GM23338 (cell line): Measurements from ENCODE around the gene UHRF1. TPM values are rescaled to one million over a fixed set of nuclear protein-coding genes. Genes with fewer than 3 reads are reported as not detected.
A peak's percentile ranks its signal among the peaks of the same experiment; 100 is the strongest.

ENCODE experiments used
- ATAC-seq: fragments of 200-7000 bp; cut with Tn5 transposase; 3 replicates; pipeline ENCODE4 v1.9.1; 2020
- DNase-seq: peaks from one replicate; pipeline ENCODE4 v3.0.0-alpha.2; 2015; ENCODE audit warnings: low spot score
- H2AFZ ChIP-seq: fragments of 200-600 bp; sonication (generic); 2 replicates; pipeline ENCODE4 v1.8.0; 2016; ENCODE audit warnings: antibody characterized with exemption, mild to moderate bottlenecking, moderate library complexity
- H3F3A ChIP-seq: fragments of 200-600 bp; sonication (generic); replicated peaks from 2 replicates; pipeline ENCODE4 v1.8.0; 2017; ENCODE audit warnings: antibody characterized with exemption, mixed run types, low read depth
- H3K27ac ChIP-seq: fragments of 200-600 bp; sonication (generic); 2 replicates; pipeline ENCODE4 v1.6.1; 2016; ENCODE audit warnings: low read depth
- H3K27me3 ChIP-seq: fragments of 200-600 bp; sonication (generic); 2 replicates; pipeline ENCODE4 v1.8.0; 2016; ENCODE audit warnings: mild to moderate bottlenecking, mixed run types, moderate library complexity; ENCODE audit not compliant: insufficient read depth
- H3K36me3 ChIP-seq: fragments of 200-600 bp; sonication (generic); 2 replicates; pipeline ENCODE4 v1.8.0; 2016; ENCODE audit warnings: mild to moderate bottlenecking; ENCODE audit not compliant: insufficient read depth
- H3K4me1 ChIP-seq: fragments of 200-600 bp; sonication (generic); 2 replicates; pipeline ENCODE4 v1.8.0; 2016; ENCODE audit warnings: mild to moderate bottlenecking, moderate library complexity; ENCODE audit not compliant: insufficient read depth
- H3K4me2 ChIP-seq: fragments of 200-600 bp; sonication (generic); 2 replicates; pipeline ENCODE4 v1.7.1; 2017; ENCODE audit warnings: mixed run types
- H3K4me3 ChIP-seq: fragments of 200-600 bp; sonication (generic); 2 replicates; pipeline ENCODE4 v1.6.1; 2016; ENCODE audit warnings: mixed run types
- H3K79me2 ChIP-seq: fragments of 200-600 bp; sonication (generic); replicated peaks from 2 replicates; pipeline ENCODE4 v1.8.0; 2017; ENCODE audit warnings: mild to moderate bottlenecking; ENCODE audit not compliant: insufficient read depth
- H3K9me2 ChIP-seq: fragments of 200-600 bp; sonication (generic); 2 replicates; pipeline ENCODE4 v1.8.0; 2017; ENCODE audit not compliant: insufficient read depth
- H4K20me1 ChIP-seq: fragments of 200-600 bp; sonication (generic); replicated peaks from 2 replicates; pipeline ENCODE4 v1.8.0; 2017; ENCODE audit warnings: mild to moderate bottlenecking; ENCODE audit not compliant: insufficient read depth
- H3K27ac Mint-ChIP-seq: 2 replicates; pipeline ENCODE4 v1.8.0; 2020; ENCODE audit warnings: inconsistent platforms, mild to moderate bottlenecking, moderate library complexity, mixed read lengths
- H3K27me3 Mint-ChIP-seq: 3 replicates; pipeline ENCODE4 v1.8.0; 2022; ENCODE audit warnings: low read depth, mild to moderate bottlenecking, moderate library complexity, mixed read lengths, inconsistent platforms; ENCODE audit not compliant: insufficient read depth, poor library complexity
- H3K36me3 Mint-ChIP-seq: 3 replicates; pipeline ENCODE4 v1.8.0; 2021; ENCODE audit warnings: low read depth, mild to moderate bottlenecking, inconsistent platforms, moderate library complexity, mixed read lengths
- H3K4me1 Mint-ChIP-seq: 3 replicates; pipeline ENCODE4 v1.8.0; 2020; ENCODE audit warnings: mild to moderate bottlenecking, inconsistent platforms, mixed read lengths
- H3K4me3 Mint-ChIP-seq: 3 replicates; pipeline ENCODE4 v1.8.0; 2021; ENCODE audit warnings: moderate library complexity, mild to moderate bottlenecking, inconsistent platforms, mixed read lengths
- H3K9me3 Mint-ChIP-seq: 3 replicates; pipeline ENCODE4 v1.8.0; 2020; ENCODE audit warnings: moderate library complexity, mild to moderate bottlenecking, inconsistent platforms, mixed read lengths
- EZH2 ChIP-seq: fragments of 200-600 bp; sonication (generic); IDR thresholded peaks from one replicate; pipeline ENCODE4 v1.8.0; 2017; ENCODE audit warnings: antibody characterized with exemption, mild to moderate bottlenecking, low read depth; ENCODE audit not compliant: unreplicated experiment
- EZH2phosphoT487 ChIP-seq: fragments of 200-600 bp; sonication (generic); IDR thresholded peaks from one replicate; pipeline ENCODE4 v1.8.1; 2018; ENCODE audit warnings: antibody characterized with exemption; ENCODE audit not compliant: unreplicated experiment
- JUNB ChIP-seq: IDR thresholded peaks from one replicate; pipeline ENCODE4 v1.6.1; 2016; ENCODE audit warnings: antibody characterized with exemption; ENCODE audit not compliant: unreplicated experiment
- NANOG ChIP-seq: IDR thresholded peaks from 2 replicates; pipeline ENCODE4 v1.6.1; 2016; ENCODE audit warnings: antibody characterized with exemption, borderline replicate concordance
- POLR2AphosphoS5 ChIP-seq: IDR thresholded peaks from 2 replicates; pipeline ENCODE4 v1.6.1; 2016; ENCODE audit warnings: antibody characterized with exemption, low read depth
- STAT1 ChIP-seq: IDR thresholded peaks from one replicate; pipeline ENCODE4 v1.6.1; 2016; ENCODE audit warnings: antibody characterized with exemption; ENCODE audit not compliant: unreplicated experiment
- ZNF114 ChIP-seq: fragments of 250-450 bp; sonication (Bioruptor Pico); IDR thresholded peaks from 2 replicates; pipeline ENCODE4 v1.5.0; 2020; ENCODE audit warnings: mild to moderate bottlenecking, moderate library complexity
- ZNF331 ChIP-seq: fragments of 250-450 bp; sonication (Bioruptor Pico); IDR thresholded peaks from 2 replicates; pipeline ENCODE4 v1.5.0; 2020; ENCODE audit warnings: low read depth, mild to moderate bottlenecking, moderate library complexity
- polyA plus RNA-seq: library from polyadenylated mRNA; unstranded; fragments of >200 nt; fragmentation: Nextera tagmentation; extraction: Ambion mirVana; gene quantifications from 2 replicates; pipeline ENCODE4 v1.2.1, GENCODE V29; 2016
- total RNA-seq: library from RNA; depleted of rRNA; stranded (reverse); fragments of >200 nt; shearing (Covaris generic); gene quantifications from 2 replicates; pipeline ENCODE4 v1.2.3, GENCODE V29; 2014
- TF ChIP-seq, protein P1 (sequence below), 2 experiments: fragments of 200-600 bp in 1 of 2; sonication (generic) in 1 of 2; conservative IDR thresholded peaks; 2 replicates each; pipeline versions ENCODE4 v1.5.1 to v1.6.1; 2016 to 2017; ENCODE audit warnings: antibody characterized with exemption in 2 of 2, low read depth in 2 of 2, mild to moderate bottlenecking in 2 of 2, moderate library complexity in 1 of 2
- TF ChIP-seq, protein P2 (sequence below): IDR thresholded peaks from one replicate; pipeline ENCODE4 v1.6.1; 2018; ENCODE audit warnings: antibody characterized with exemption; ENCODE audit not compliant: unreplicated experiment

UHRF1 gene
- total and polyA plus RNA-seq, 2 experiments from 2014 or later: 20.3 to 45.7 TPM

DNA sequence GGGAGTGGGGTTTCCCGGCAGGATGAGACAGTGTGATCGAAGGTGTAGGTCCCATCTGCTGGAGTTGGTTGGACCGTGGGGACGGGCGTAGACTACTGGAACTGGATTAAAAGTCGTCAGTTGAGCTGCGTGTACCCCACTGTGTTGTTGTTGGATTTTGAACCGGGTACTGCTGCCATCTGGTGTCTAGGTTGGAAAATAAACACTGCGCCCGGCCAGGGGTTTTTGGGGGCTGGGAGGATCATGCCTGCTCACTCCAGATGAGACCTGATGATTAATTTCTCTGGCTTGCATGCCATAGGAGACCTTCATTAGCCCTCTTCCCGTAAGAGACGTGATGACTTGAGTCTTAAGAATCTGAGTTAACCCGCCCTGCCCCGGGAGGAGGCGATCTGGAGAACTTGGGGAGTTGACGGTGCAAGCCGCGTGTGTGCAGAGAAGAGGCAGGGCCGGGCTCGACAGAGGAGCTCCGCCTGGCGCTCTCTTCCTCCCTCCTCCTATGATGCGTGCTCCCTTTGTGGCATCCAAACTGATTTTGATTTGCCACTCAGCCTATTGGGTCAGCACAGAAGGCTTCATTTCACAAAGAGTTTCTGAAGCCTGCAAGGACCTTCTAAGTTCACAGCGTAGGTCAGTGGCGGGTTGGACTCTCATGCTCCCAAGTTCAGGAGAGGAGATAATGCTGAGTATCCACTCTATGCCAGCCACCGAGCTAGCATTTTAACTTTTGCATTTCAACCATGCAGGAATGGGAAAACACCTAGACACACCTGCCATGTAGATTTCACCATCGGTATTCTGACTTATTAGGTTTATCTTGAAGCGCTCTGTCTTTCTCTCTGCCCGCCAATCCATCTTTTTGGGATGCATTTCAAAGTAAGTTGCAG lies 2.7 kb downstream of the UHRF1 start:
- peak overlapping the region; percentile 83 for H3K4me2 ChIP-seq
- no peaks in the 10 kb centered on the region for H3K9me2 ChIP-seq
- peak; percentile 18 for ATAC-seq
- peaks cover 13% of the 10 kb centered on the region; the same call in 1 of the 2 replicates for H3K27me3 ChIP-seq
- no peak overlapping the region for H3K27ac ChIP-seq
- H2AFZ ChIP-seq: no peak overlapping the region
- H3K36me3 Mint-ChIP-seq: peaks cover 45% of the 10 kb centered on the region
- H3K27ac Mint-ChIP-seq: peak overlapping the region; percentile 78; the same call in 1 of the 2 replicates
- H3F3A ChIP-seq: peaks cover 25% of the 10 kb centered on the region
- H3K4me3 ChIP-seq: 0 out of 2 replicates have a peak overlapping the region, but pooled peaks have one; percentile 30
- H3K79me2 ChIP-seq: peaks cover 51% of the 10 kb centered on the region
- H3K4me3 Mint-ChIP-seq: peak overlapping the region; percentile 88
- peaks cover 18% of the 10 kb centered on the region for H3K27me3 Mint-ChIP-seq
- H3K9me3 Mint-ChIP-seq: no peaks in the 10 kb centered on the region
- H3K4me1 ChIP-seq: peaks cover 22% of the 10 kb centered on the region
- H3K4me1 Mint-ChIP-seq: peaks cover 25% of the 10 kb centered on the region
- TF ChIP-seq, protein P1, sequence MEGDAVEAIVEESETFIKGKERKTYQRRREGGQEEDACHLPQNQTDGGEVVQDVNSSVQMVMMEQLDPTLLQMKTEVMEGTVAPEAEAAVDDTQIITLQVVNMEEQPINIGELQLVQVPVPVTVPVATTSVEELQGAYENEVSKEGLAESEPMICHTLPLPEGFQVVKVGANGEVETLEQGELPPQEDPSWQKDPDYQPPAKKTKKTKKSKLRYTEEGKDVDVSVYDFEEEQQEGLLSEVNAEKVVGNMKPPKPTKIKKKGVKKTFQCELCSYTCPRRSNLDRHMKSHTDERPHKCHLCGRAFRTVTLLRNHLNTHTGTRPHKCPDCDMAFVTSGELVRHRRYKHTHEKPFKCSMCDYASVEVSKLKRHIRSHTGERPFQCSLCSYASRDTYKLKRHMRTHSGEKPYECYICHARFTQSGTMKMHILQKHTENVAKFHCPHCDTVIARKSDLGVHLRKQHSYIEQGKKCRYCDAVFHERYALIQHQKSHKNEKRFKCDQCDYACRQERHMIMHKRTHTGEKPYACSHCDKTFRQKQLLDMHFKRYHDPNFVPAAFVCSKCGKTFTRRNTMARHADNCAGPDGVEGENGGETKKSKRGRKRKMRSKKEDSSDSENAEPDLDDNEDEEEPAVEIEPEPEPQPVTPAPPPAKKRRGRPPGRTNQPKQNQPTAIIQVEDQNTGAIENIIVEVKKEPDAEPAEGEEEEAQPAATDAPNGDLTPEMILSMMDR (conservative IDR thresholded peaks at IDR 0.05; ENCODE audit: low read depth in 2 of 2): peak; percentile 60 to 75
- no peak for TF ChIP-seq ZNF331 (CRISPR knock-in tag)
- peak; percentile 77 for DNase-seq
- H3K36me3 ChIP-seq: 0 out of 2 replicates have a peak, but pooled peaks cover 6% of the 10 kb centered on the region
- H4K20me1 ChIP-seq: peaks cover 32% of the 10 kb centered on the region

DNA sequence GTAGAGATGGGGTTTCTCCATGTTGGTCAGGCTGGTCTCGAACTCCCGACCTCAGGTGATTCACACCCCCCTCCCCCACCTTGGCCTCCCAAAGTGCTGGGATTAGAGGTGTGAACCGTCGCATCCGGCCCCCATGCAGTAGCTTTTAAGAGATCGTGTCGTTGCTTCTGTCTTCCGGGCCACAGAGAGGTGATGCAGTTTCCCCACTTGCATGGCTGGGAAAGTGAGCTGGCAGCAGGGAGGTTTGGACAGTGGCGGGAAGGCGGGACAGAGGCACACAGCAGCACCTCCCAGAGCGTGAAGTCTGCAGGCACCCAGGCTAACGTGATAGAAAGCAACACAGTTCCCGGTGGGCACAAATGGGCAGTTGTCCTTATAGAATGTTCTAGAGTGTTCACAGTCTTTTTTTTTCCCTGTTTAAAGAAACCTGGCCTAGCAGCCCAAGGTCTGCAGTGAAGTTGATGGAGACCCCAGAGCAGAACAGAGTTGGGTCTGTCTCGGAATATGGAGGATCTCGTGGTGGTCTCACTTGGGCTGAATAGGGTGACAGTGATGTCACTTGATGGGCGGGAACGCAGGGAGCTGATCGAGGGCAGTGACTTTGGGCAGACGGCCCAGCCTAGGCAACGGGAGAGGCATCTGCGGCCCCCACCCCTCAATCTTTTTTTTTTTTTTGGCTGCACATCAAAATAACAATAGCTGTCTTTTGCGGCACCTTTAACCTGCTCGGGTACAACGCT lies 4.9 kb downstream of the UHRF1 start:
- DNase-seq (no peak), ATAC-seq (no peak)
- Histone ChIP-seq H3F3A (peaks cover 15% of the 10 kb centered on the region), H2AFZ (no peak overlapping the region), H3K27ac (no peak overlapping the region), H3K79me2 (peaks cover 68% of the 10 kb centered on the region), H3K4me2 (no peak overlapping the region), H4K20me1 (peaks cover 35% of the 10 kb centered on the region), H3K4me1 (peaks cover 14% of the 10 kb centered on the region), H3K9me2 (no peaks in the 10 kb centered on the region), H3K36me3 (0 out of 2 replicates have a peak, but pooled peaks cover 6% of the 10 kb centered on the region), H3K27me3 (peaks cover under 1% of the 10 kb centered on the region; the same call in 1 of the 2 replicates), H3K4me3 (no peak overlapping the region)
- H3K4me1 Mint-ChIP-seq: peaks cover 21% of the 10 kb centered on the region
- TF ChIP-seq EZH2 (no peak), NANOG (no peak), POLR2AphosphoS5 (no peak), ZNF114 (CRISPR knock-in tag) (no peak), EZH2phosphoT487 (no peak), JUNB (no peak), STAT1 (no peak), ZNF331 (CRISPR knock-in tag) (no peak)
- TF ChIP-seq, protein P1 (conservative IDR thresholded peaks at IDR 0.05; ENCODE audit: low read depth in 2 of 2): no peak
- TF ChIP-seq, protein P2, sequence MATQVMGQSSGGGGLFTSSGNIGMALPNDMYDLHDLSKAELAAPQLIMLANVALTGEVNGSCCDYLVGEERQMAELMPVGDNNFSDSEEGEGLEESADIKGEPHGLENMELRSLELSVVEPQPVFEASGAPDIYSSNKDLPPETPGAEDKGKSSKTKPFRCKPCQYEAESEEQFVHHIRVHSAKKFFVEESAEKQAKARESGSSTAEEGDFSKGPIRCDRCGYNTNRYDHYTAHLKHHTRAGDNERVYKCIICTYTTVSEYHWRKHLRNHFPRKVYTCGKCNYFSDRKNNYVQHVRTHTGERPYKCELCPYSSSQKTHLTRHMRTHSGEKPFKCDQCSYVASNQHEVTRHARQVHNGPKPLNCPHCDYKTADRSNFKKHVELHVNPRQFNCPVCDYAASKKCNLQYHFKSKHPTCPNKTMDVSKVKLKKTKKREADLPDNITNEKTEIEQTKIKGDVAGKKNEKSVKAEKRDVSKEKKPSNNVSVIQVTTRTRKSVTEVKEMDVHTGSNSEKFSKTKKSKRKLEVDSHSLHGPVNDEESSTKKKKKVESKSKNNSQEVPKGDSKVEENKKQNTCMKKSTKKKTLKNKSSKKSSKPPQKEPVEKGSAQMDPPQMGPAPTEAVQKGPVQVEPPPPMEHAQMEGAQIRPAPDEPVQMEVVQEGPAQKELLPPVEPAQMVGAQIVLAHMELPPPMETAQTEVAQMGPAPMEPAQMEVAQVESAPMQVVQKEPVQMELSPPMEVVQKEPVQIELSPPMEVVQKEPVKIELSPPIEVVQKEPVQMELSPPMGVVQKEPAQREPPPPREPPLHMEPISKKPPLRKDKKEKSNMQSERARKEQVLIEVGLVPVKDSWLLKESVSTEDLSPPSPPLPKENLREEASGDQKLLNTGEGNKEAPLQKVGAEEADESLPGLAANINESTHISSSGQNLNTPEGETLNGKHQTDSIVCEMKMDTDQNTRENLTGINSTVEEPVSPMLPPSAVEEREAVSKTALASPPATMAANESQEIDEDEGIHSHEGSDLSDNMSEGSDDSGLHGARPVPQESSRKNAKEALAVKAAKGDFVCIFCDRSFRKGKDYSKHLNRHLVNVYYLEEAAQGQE: no peak
- peaks cover 13% of the 10 kb centered on the region for H3K27me3 Mint-ChIP-seq
- no peak overlapping the region; the same call in 2 of the 3 replicates for H3K4me3 Mint-ChIP-seq
- H3K27ac Mint-ChIP-seq: peak overlapping the region; percentile 10; the same call in 1 of the 2 replicates
- peaks cover 54% of the 10 kb centered on the region for H3K36me3 Mint-ChIP-seq
- H3K9me3 Mint-ChIP-seq: no peaks in the 10 kb centered on the region
